K562 (cell line): Measurements from ENCODE around the gene POR. TPM values are rescaled to one million over a fixed set of nuclear protein-coding genes. Genes with fewer than 3 reads are reported as not detected.

Source experiments
- ATAC-seq: fragments of 200-7000 bp; cut with Tn5 transposase; 3 replicates; pipeline ENCODE4 v1.9.1; 2020; ENCODE audit warnings: moderate library complexity
- BruUV-seq: library from RNA; stranded (reverse); fragments of 400-500 nt; replicated peaks from 2 replicates; lab custom pipeline; 2021; lab: Mats Ljungman, UMichigan
- CTCF ChIA-PET: fragments of 300-600 bp; formaldehyde crosslinking; extraction: SDS; loops from one replicate; lab custom pipeline; 2021; ENCODE audit warnings: low intra/inter-chr PET ratio; lab: Yijun Ruan, JAX
- POLR2A ChIA-PET: fragments of 300-600, 350-650 bp; sonication (Branson Sonifier 250); formaldehyde crosslinking; extraction: SDS; loops from one replicate; lab custom pipeline; 2021; ENCODE audit warnings: antibody characterized with exemption, inconsistent platforms; lab: Yijun Ruan, JAX
- DNase-seq, 4 experiments: peaks; one replicate each; pipeline versions ENCODE4 v3.0.0 to v3.0.0-alpha.2; 2011 to 2018; ENCODE audit warnings: low spot score in 3 of 4, mixed read lengths in 3 of 4; ENCODE audit errors: extremely low read depth in 1 of 4
- FAIRE-seq: peaks from 2 replicates; lab custom pipeline; 2011; peaks lifted over from hg19 to GRCh38; lab: Jason Lieb, UNC
- H2AFZ ChIP-seq: 2 replicates; pipeline ENCODE4 v1.6.0; 2011; ENCODE audit warnings: low read depth, low read length, control low read depth, inconsistent platforms
- H3K27ac ChIP-seq: fragments of 200-600 bp; 3 replicates; pipeline ENCODE4 v1.8.0; 2011; ENCODE audit warnings: low read depth, mild to moderate bottlenecking, control low read depth, inconsistent platforms, low read length, moderate library complexity, mixed read lengths; ENCODE audit errors: extremely low read depth
- H3K27me3 ChIP-seq, 2 experiments: fragments of 300-600 bp in 1 of 2; 2 replicates in 1 of 2; 3 replicates in 1 of 2; pipeline versions ENCODE4 v1.6.0 to v1.8.0; 2011; ENCODE audit warnings: inconsistent platforms in 2 of 2, low read length in 2 of 2, mild to moderate bottlenecking in 1 of 2, mixed read lengths in 1 of 2, moderate library complexity in 1 of 2; ENCODE audit not compliant: control insufficient read depth in 2 of 2, insufficient read depth in 2 of 2
- H3K36me3 ChIP-seq: fragments of 300-600 bp; 3 replicates; pipeline ENCODE4 v1.8.0; 2011; ENCODE audit warnings: mild to moderate bottlenecking, low read length, inconsistent platforms; ENCODE audit not compliant: control insufficient read depth, insufficient read depth
- H3K4me1 ChIP-seq, 2 experiments: fragments of 200-600 bp in 1 of 2; replicated peaks in 1 of 2; 2 replicates in 1 of 2; 3 replicates in 1 of 2; pipeline versions ENCODE4 v1.5.1 to v1.8.0; 2011; ENCODE audit warnings: inconsistent platforms in 2 of 2, low read length in 2 of 2, mild to moderate bottlenecking in 1 of 2, mixed read lengths in 1 of 2, moderate library complexity in 1 of 2; ENCODE audit not compliant: control insufficient read depth in 2 of 2, insufficient read depth in 2 of 2
- H3K4me2 ChIP-seq: 2 replicates; pipeline ENCODE4 v1.6.1; 2011; ENCODE audit warnings: low read length, control low read depth, inconsistent platforms, mixed read lengths; ENCODE audit not compliant: insufficient read depth
- H3K4me3 ChIP-seq: fragments of 200-600 bp; sonication (generic), shearing (Covaris generic); 2 replicates; pipeline ENCODE4 v1.5.1; 2016; ENCODE audit warnings: control low read depth, inconsistent platforms
- H3K79me2 ChIP-seq: fragments of 200-600 bp; 3 replicates; pipeline ENCODE4 v1.8.0; 2011; ENCODE audit warnings: low read length, inconsistent platforms; ENCODE audit not compliant: control insufficient read depth, insufficient read depth
- H3K9ac ChIP-seq, 2 experiments: 2 replicates each; pipeline versions ENCODE4 v1.6.0 to v1.6.1; 2011; ENCODE audit warnings: low read depth in 2 of 2, low read length in 2 of 2, control low read depth in 1 of 2, inconsistent platforms in 1 of 2, mild to moderate bottlenecking in 1 of 2, mixed read lengths in 1 of 2; ENCODE audit not compliant: insufficient read depth in 1 of 2
- H3K9me1 ChIP-seq: one replicate; pipeline ENCODE4 v1.6.0; 2011; ENCODE audit warnings: inconsistent platforms, mild to moderate bottlenecking, low read length, moderate library complexity; ENCODE audit not compliant: control insufficient read depth, insufficient read depth
- H3K9me3 ChIP-seq: replicated peaks from 2 replicates; pipeline ENCODE4 v1.5.1; 2011; ENCODE audit warnings: low read depth, low read length, inconsistent platforms; ENCODE audit not compliant: control insufficient read depth, insufficient read depth
- H4K20me1 ChIP-seq: replicated peaks from 2 replicates; pipeline ENCODE4 v1.6.1; 2011; ENCODE audit warnings: low read length, inconsistent platforms, mixed read lengths; ENCODE audit not compliant: control insufficient read depth, insufficient read depth
- BMI1 ChIP-seq: fragments of 150-350 bp; IDR thresholded peaks from 2 replicates; pipeline ENCODE4 v1.6.1; 2014; ENCODE audit warnings: low read length
- HDAC2 ChIP-seq: fragments of 450-650 bp; IDR thresholded peaks from 2 replicates; pipeline ENCODE4 v1.6.1; 2016; ENCODE audit warnings: mild to moderate bottlenecking
- NCOR1 ChIP-seq: fragments of 450-650 bp; IDR thresholded peaks from 2 replicates; pipeline ENCODE4 v1.6.1; 2016; ENCODE audit warnings: mild to moderate bottlenecking, moderate library complexity
- NFIC ChIP-seq: fragments of 450-650 bp; IDR thresholded peaks from 2 replicates; pipeline ENCODE4 v1.6.1; 2017; ENCODE audit warnings: mild to moderate bottlenecking, inconsistent platforms
- whole genome bisulfite sequencing: fragments of 100-300 bp; shearing (Covaris generic); methylation state at CpG from one replicate; pipeline ENCODE4 v1.1.6; 2016; ENCODE audit warnings: low coverage, mixed read lengths; ENCODE audit not compliant: insufficient coverage; ENCODE audit errors: missing lambda C conversion rate; 5-methylcytosine and 5-hydroxymethylcytosine counted together
- in situ Hi-C: fragments of 300-500 bp; cut with MboI; formaldehyde crosslinking; loops from 4 replicates; pipeline ENCODE4 v1.15.0; 2018; ENCODE audit warnings: inconsistent platforms, mixed read lengths
- intact Hi-C: fragments of 100-400 bp; cut with micrococcal nuclease; formaldehyde crosslinking; loops from 2 replicates; pipeline ENCODE4 v1.14.2; 2022
- polyA plus RNA-seq, 8 experiments: library from polyadenylated mRNA; depleted of rRNA in 4 of 8; stranded (reverse) in 5 of 8; unstranded in 3 of 8; fragments of >200 nt; fragmentation: Nextera tagmentation in 2 of 8; fragmentation: Illumina TruSeq in 1 of 8; extraction: Ambion mirVana in 2 of 8; extraction: Trizol in 1 of 8; gene quantifications; 2 replicates each; pipeline versions ENCODE4 v1.2.1 to v1.2.3, GENCODE V29; 2011 to 2014; ENCODE audit warnings: inconsistent platforms in 1 of 8, missing spikeins in 1 of 8
- total RNA-seq, 7 experiments: library from RNA; depleted of rRNA in 6 of 7; stranded (reverse); fragments of >200 nt in 6 of 7; fragmentation: Illumina TruSeq in 2 of 7; extraction: Trizol in 2 of 7; gene quantifications; 2 replicates each; pipeline versions ENCODE4 v1.2.1 to v1.2.3, GENCODE V29; 2011 to 2021; ENCODE audit warnings: low replicate concordance in 1 of 7

The POR gene
- total and polyA plus RNA-seq, 9 of the 15 experiments (the other 6 are each of a cell fraction or from before 2014, with no cell fraction given) = 4.7 to 142 (median 40.8) TPM

GRCh38 chr7:75900617-75901315, 14.2 kb upstream of the POR start:
- 40% methylated on average over 9 of the region's 9 CpGs for WGBS
- in situ Hi-C loops (no loop called here), intact Hi-C loops (no loop called here)
- FAIRE-seq (no peak), DNase-seq (no peak), ATAC-seq (no peak)
- POLR2A ChIA-PET = interaction anchor here (0.7 to 1.5 kb wide), 2 partner anchors 11 to 13 kb away, joined by 5 to 6 read pairs; no protein-coding TSS in a partner anchor
- no peaks in the 10 kb centered on the region for H3K36me3 ChIP-seq
- H3K79me2 ChIP-seq = no peaks in the 10 kb centered on the region
- no peak for TF ChIP-seq BMI1
- no peak for TF ChIP-seq HDAC2
- TF ChIP-seq NFIC = peak; percentile 67
- TF ChIP-seq NCOR1 = no peak
- H3K4me1 ChIP-seq = peaks cover 0 to 9% of the 10 kb centered on the region in 2 experiments; a peak in 2 of 5 replicates
- no peak overlapping the region for H3K9ac ChIP-seq
- H4K20me1 ChIP-seq = no peaks in the 10 kb centered on the region
- H3K9me1 ChIP-seq = no peaks in the 10 kb centered on the region
- BruUV-seq = no TSS peak
- no peak overlapping the region for H2AFZ ChIP-seq
- no peak overlapping the region for H3K4me2 ChIP-seq
- no peak overlapping the region for H3K4me3 ChIP-seq
- H3K9me3 ChIP-seq = no peaks in the 10 kb centered on the region
- H3K27ac ChIP-seq = no peak overlapping the region
- H3K27me3 ChIP-seq = peaks cover 0 to 5% of the 10 kb centered on the region in 2 experiments; a peak in 1 of 5 replicates
- CTCF ChIA-PET = no interaction called here
